Epithelial cell of esophagus (primary cell): ENCODE data around the gene AMBRA1.
"Not testable (repeated sequence)": the region's sequence is repeated elsewhere in the genome, so short reads cannot be mapped to it uniquely, and the experiment has no call there.

Source experiments
- DNase-seq: peaks from one replicate; pipeline ENCODE4 v3.0.0; 2010; ENCODE audit warnings: low read depth
- H3K4me3 ChIP-seq: 2 replicates; pipeline ENCODE4 v1.5.1; 2011; ENCODE audit warnings: mild to moderate bottlenecking, low read length, control low read depth
- TF ChIP-seq, protein P1 (sequence below): IDR thresholded peaks from 2 replicates; pipeline ENCODE4 v1.5.1; 2011; ENCODE audit warnings: low read depth, mild to moderate bottlenecking, low read length, control low read depth, inconsistent platforms; ENCODE audit not compliant: insufficient read depth; ENCODE audit errors: missing control alignments

Gene AMBRA1

DNA sequence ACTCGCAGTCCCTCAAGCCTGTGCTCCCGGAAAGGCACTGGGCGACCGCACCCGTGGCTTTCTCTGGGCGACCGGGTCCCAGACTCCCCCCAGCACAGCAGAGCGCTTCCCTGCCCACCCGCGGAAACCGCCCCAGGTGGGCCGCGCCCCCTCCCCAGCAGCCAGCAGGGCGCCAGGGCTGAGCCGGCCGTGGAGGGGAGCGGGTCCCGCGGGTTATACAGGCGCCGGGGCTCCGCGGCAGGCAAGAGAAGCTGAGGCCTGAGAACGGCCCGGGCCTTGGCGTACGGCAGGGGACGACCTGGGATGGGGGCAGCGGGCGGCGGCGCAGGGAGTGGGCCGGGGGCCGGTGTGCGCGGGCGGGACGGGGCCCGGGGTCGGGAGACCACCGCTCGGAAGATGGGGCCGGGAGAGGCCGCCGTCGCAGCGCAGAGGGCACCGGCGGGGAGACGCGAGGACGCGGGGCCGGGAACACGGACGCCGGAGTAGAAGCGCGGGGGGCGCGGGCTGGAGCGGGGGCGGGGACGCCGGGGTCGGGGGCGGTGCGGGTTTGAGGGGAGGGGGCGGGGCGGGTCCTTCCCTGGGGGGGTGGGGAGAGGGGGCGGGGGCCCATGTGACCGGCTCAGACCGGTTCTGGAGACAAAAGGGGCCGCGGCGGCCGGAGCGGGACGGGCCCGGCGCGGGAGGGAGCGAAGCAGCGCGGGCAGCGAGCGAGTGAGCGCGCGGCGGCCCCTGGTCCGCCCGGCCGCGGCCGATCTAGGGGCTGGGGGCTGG, 212.6 kb downstream of the AMBRA1 start, which contains the start of gene MDK:
TSS of gene MDK (plus strand) at position 622 of the 771 bp plus-strand sequence. CDS start 389 bp downstream, outside the sequence.
- H3K4me3 ChIP-seq, result peak within 1 kb of the TSS; percentile 42
- DNase-seq, result no peak
- TF ChIP-seq, protein P1, sequence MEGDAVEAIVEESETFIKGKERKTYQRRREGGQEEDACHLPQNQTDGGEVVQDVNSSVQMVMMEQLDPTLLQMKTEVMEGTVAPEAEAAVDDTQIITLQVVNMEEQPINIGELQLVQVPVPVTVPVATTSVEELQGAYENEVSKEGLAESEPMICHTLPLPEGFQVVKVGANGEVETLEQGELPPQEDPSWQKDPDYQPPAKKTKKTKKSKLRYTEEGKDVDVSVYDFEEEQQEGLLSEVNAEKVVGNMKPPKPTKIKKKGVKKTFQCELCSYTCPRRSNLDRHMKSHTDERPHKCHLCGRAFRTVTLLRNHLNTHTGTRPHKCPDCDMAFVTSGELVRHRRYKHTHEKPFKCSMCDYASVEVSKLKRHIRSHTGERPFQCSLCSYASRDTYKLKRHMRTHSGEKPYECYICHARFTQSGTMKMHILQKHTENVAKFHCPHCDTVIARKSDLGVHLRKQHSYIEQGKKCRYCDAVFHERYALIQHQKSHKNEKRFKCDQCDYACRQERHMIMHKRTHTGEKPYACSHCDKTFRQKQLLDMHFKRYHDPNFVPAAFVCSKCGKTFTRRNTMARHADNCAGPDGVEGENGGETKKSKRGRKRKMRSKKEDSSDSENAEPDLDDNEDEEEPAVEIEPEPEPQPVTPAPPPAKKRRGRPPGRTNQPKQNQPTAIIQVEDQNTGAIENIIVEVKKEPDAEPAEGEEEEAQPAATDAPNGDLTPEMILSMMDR, result no peak

GRCh38 chr11:46380340-46381047, 213.3 kb downstream of the AMBRA1 start:
- peak overlapping the region; percentile 38 for H3K4me3 ChIP-seq
- TF ChIP-seq, protein P1, result no peak
- DNase-seq, result no peak

- not testable (repeated sequence) for H3K4me3 ChIP-seq
Measured at GRCh38 chr11:46379482-46380293, 214.1 kb downstream of the AMBRA1 start.

DNA sequence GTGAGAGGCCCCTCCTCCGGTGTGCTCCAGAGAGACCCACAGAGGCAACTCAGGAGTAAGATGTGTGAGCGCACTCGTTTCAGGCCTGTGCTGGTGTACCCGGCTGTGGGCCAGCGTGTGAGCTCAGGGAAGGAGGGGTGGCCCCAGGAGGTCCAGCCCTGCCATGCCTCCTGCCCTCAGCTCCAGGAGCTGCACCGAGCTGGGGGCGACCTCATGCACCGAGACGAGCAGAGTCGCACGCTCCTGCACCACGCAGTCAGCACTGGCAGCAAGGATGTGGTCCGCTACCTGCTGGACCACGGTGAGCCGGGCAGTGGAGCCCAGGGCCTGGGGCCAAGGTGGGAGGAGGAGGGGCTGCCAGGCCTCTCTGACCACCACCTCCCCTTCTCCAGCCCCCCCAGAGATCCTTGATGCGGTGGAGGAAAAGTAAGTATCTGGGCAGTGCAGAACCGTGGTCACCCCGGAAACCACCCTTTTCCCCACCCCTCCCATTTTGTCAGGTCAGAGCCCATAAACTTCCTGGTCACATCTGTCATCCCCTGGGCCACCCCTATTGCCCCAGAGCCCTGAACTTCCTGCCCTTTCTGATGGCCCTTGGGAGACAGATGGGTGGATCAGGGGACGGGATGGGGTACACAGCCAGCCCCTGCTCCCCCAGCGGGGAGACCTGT, 214.9 kb downstream of the AMBRA1 start:
- no peak for DNase-seq
- no peak overlapping the region for H3K4me3 ChIP-seq

More at GRCh38 chr11:46379482-46380293, 214.1 kb downstream of the AMBRA1 start:
- DNase-seq, result not testable (repeated sequence)

GRCh38 chr11:46378296-46378695, 215.5 kb downstream of the AMBRA1 start:
- DNase-seq, result no peak
- TF ChIP-seq, protein P1, result no peak

More for the DNA sequence above, 214.9 kb downstream of the AMBRA1 start:
- TF ChIP-seq, protein P1, result no peak

DNA sequence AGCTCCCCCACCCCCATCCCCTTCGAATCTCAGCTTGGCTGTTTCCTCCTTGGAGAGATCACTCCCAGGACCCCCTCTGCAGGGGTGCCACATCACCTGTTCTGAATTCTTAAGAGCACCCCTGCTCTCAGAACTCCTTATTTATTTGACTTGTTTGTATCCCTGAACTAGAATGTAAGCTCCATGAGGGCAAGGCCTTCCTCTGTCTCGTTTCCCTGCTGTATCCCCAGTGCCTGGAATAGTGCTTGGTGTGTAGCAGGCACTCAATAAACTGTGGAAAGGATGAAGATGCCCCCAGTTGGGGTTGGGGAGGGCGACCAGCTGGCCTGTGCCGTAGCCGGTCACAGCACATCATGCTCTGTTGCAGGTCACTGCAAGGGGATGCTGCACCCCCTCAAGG, 216.0 kb downstream of the AMBRA1 start:
- no peak for DNase-seq
- TF ChIP-seq, protein P1, result no peak
- H3K4me3 ChIP-seq, result no peak overlapping the region

More at GRCh38 chr11:46378296-46378695, 215.5 kb downstream of the AMBRA1 start:
- H3K4me3 ChIP-seq, result no peak overlapping the region

- H3K4me3 ChIP-seq, result no peak overlapping the region
- no peak for DNase-seq
- TF ChIP-seq, protein P1, result no peak
Measured at GRCh38 chr11:46377290-46377689, 216.5 kb downstream of the AMBRA1 start.
